H9 (cell line): ENCODE measurements around the gene TCF7L1. TPM values are rescaled to one million over a fixed set of nuclear protein-coding genes. Genes with fewer than 3 reads are reported as not detected.

Experiments used
- DNase-seq: peaks from one replicate; pipeline ENCODE4 v3.0.0-alpha.2; 2017
- H2AFZ ChIP-seq: one replicate; pipeline ENCODE4 v1.6.1; 2013; ENCODE audit warnings: mild to moderate bottlenecking, low read length, control low read depth, moderate library complexity
- H2AK5ac ChIP-seq: 2 replicates; pipeline ENCODE4 v1.6.1; 2013; ENCODE audit warnings: low read length, control low read depth, mixed read lengths; ENCODE audit not compliant: insufficient read length
- H2BK120ac ChIP-seq: one replicate; pipeline ENCODE4 v1.6.1; 2013; ENCODE audit warnings: low read depth, mild to moderate bottlenecking, low read length, control low read depth, inconsistent platforms; ENCODE audit not compliant: poor library complexity, severe bottlenecking
- H2BK12ac ChIP-seq: 2 replicates; pipeline ENCODE4 v1.6.1; 2013; ENCODE audit warnings: low read length, control low read depth, mixed read lengths, low read depth; ENCODE audit not compliant: insufficient read length
- H2BK15ac ChIP-seq: 2 replicates; pipeline ENCODE4 v1.6.1; 2013; ENCODE audit warnings: low read depth, low read length, control low read depth
- H2BK20ac ChIP-seq: one replicate; pipeline ENCODE4 v1.6.1; 2013; ENCODE audit warnings: low read depth, mild to moderate bottlenecking, low read length, control low read depth, inconsistent platforms; ENCODE audit not compliant: poor library complexity, severe bottlenecking
- H2BK5ac ChIP-seq: 2 replicates; pipeline ENCODE4 v1.6.1; 2013; ENCODE audit warnings: low read length, control low read depth, mixed read lengths; ENCODE audit not compliant: insufficient read length
- H3K14ac ChIP-seq: 2 replicates; pipeline ENCODE4 v1.6.1; 2013; ENCODE audit warnings: low read length, control low read depth; ENCODE audit not compliant: insufficient read depth
- H3K18ac ChIP-seq: 2 replicates; pipeline ENCODE4 v1.6.1; 2013; ENCODE audit warnings: low read depth, mild to moderate bottlenecking, mixed read lengths, low read length, control low read depth; ENCODE audit not compliant: insufficient read length
- H3K23ac ChIP-seq: 2 replicates; pipeline ENCODE4 v1.6.1; 2013; ENCODE audit warnings: low read length, control low read depth, mixed read lengths, low read depth; ENCODE audit not compliant: insufficient read length
- H3K23me2 ChIP-seq: 2 replicates; pipeline ENCODE4 v1.6.1; 2013; ENCODE audit warnings: low read depth, mild to moderate bottlenecking, mixed read lengths, low read length, control low read depth; ENCODE audit not compliant: insufficient read length, poor library complexity, severe bottlenecking
- H3K27ac ChIP-seq: 2 replicates; pipeline ENCODE4 v1.5.1; 2013; ENCODE audit warnings: low read length, control low read depth, mixed read lengths, low read depth; ENCODE audit not compliant: insufficient read length
- H3K27me3 ChIP-seq: 2 replicates; pipeline ENCODE4 v1.6.1; 2013; ENCODE audit warnings: low read length, control low read depth, inconsistent platforms; ENCODE audit not compliant: insufficient read depth
- H3K4ac ChIP-seq: 2 replicates; pipeline ENCODE4 v1.6.1; 2013; ENCODE audit warnings: low read depth, mild to moderate bottlenecking, control low read depth, inconsistent platforms, low read length, moderate library complexity
- H3K4me1 ChIP-seq: 2 replicates; pipeline ENCODE4 v1.6.1; 2013; ENCODE audit warnings: low read length, control low read depth, inconsistent platforms; ENCODE audit not compliant: insufficient read depth
- H3K4me2 ChIP-seq: 2 replicates; pipeline ENCODE4 v1.6.1; 2013; ENCODE audit warnings: low read length, control low read depth, mixed read lengths; ENCODE audit not compliant: insufficient read length, insufficient read depth
- H3K56ac ChIP-seq: 2 replicates; pipeline ENCODE4 v1.6.1; 2013; ENCODE audit warnings: low read depth, mild to moderate bottlenecking, mixed read lengths, low read length, control low read depth; ENCODE audit not compliant: insufficient read length
- H3K79me1 ChIP-seq: 2 replicates; pipeline ENCODE4 v1.6.1; 2013; ENCODE audit warnings: low read depth, mild to moderate bottlenecking, moderate library complexity, low read length, control low read depth, inconsistent platforms; ENCODE audit not compliant: insufficient read depth, poor library complexity, severe bottlenecking
- H3K79me2 ChIP-seq: 2 replicates; pipeline ENCODE4 v1.6.1; 2013; ENCODE audit warnings: low read length, control low read depth, inconsistent platforms; ENCODE audit not compliant: insufficient read depth
- H3K9ac ChIP-seq: 2 replicates; pipeline ENCODE4 v1.6.1; 2013; ENCODE audit warnings: low read length, control low read depth, mixed read lengths; ENCODE audit not compliant: insufficient read length; ENCODE audit errors: extremely low read depth
- H3K9me3 ChIP-seq: one replicate; pipeline ENCODE4 v1.6.1; 2013; ENCODE audit warnings: low read depth, low read length, inconsistent platforms; ENCODE audit not compliant: control insufficient read depth
- H3T11ph ChIP-seq: one replicate; pipeline ENCODE4 v1.6.1; 2013; ENCODE audit warnings: mild to moderate bottlenecking, low read length, control low read depth, inconsistent platforms
- H4K20me1 ChIP-seq: one replicate; pipeline ENCODE4 v1.6.1; 2013; ENCODE audit not compliant: control insufficient read depth, insufficient read length, insufficient read depth
- H4K5ac ChIP-seq: 2 replicates; pipeline ENCODE4 v1.6.1; 2013; ENCODE audit warnings: low read depth, mild to moderate bottlenecking, mixed read lengths, low read length, control low read depth; ENCODE audit not compliant: insufficient read length
- H4K8ac ChIP-seq: replicated peaks from 2 replicates; pipeline ENCODE4 v1.6.1; 2013; ENCODE audit warnings: low read length, control low read depth, mixed read lengths, low read depth; ENCODE audit not compliant: insufficient read length
- H4K91ac ChIP-seq: 2 replicates; pipeline ENCODE4 v1.6.1; 2013; ENCODE audit warnings: low read depth, mild to moderate bottlenecking, moderate library complexity, mixed read lengths, low read length, control low read depth; ENCODE audit not compliant: insufficient read length
- H3K27ac Mint-ChIP-seq, 3 experiments: 2 replicates in 2 of 3; 3 replicates in 1 of 3; pipeline ENCODE4 v1.8.0; 2020 to 2021; ENCODE audit warnings: mixed read lengths in 3 of 3, mild to moderate bottlenecking in 1 of 3, moderate library complexity in 1 of 3
- H3K27me3 Mint-ChIP-seq: 2 replicates; pipeline ENCODE4 v1.8.0; 2021; ENCODE audit warnings: low read depth, mild to moderate bottlenecking, moderate library complexity, mixed read lengths
- H3K36me3 Mint-ChIP-seq, 3 experiments: 2 replicates in 2 of 3; 3 replicates in 1 of 3; pipeline ENCODE4 v1.8.0; 2020 to 2021; ENCODE audit warnings: low read depth in 3 of 3, mixed read lengths in 3 of 3; ENCODE audit not compliant: insufficient read depth in 1 of 3
- H3K4me1 Mint-ChIP-seq, 2 experiments: 2 replicates each; pipeline ENCODE4 v1.8.0; 2020; ENCODE audit warnings: mixed read lengths in 2 of 2
- H3K4me3 Mint-ChIP-seq, 2 experiments: 2 replicates in 1 of 2; 3 replicates in 1 of 2; pipeline ENCODE4 v1.8.0; 2020 to 2021; ENCODE audit warnings: mild to moderate bottlenecking in 2 of 2, mixed read lengths in 2 of 2, moderate library complexity in 1 of 2
- H3K9me3 Mint-ChIP-seq, 2 experiments: 2 replicates in 1 of 2; 3 replicates in 1 of 2; pipeline ENCODE4 v1.8.0; 2020; ENCODE audit warnings: mild to moderate bottlenecking in 2 of 2, mixed read lengths in 2 of 2, moderate library complexity in 1 of 2
- CTCF ChIP-seq: fragments of 200-600 bp; sonication (generic); conservative IDR thresholded peaks from 3 replicates; pipeline ENCODE4 v1.8.0; 2021; ENCODE audit warnings: antibody characterized with exemption, mild to moderate bottlenecking
- WGBS: extraction: QIAGEN DNeasy Blood & Tissue Kit; methylation state at CpG from one replicate; pipeline ENCODE4 v1.1.7; 2013; ENCODE audit warnings: missing lambda C conversion rate, low lambda C conversion rate, mixed read lengths; ENCODE audit not compliant: insufficient read length; ENCODE audit errors: extremely low coverage; 5-methylcytosine and 5-hydroxymethylcytosine counted together
- total RNA-seq: library from RNA; stranded (reverse); gene quantifications from 2 replicates; pipeline ENCODE4 v1.2.1, GENCODE V29; 2021

The TCF7L1 gene
- total RNA-seq, 1 experiment from 2014 or later, result 112 TPM

- H2BK15ac ChIP-seq, result peak overlapping the region; percentile 97; the same call in 1 of the 2 replicates
- H2BK5ac ChIP-seq, result no peak overlapping the region
- peak overlapping the region; percentile 0 to 68; a peak in 4 of 5 replicates for H3K4me3 Mint-ChIP-seq
- no CpG with 5 or more reads among the region's 6 CpGs for WGBS
- no peak overlapping the region for H4K8ac ChIP-seq
- H3K4ac ChIP-seq, result no peak overlapping the region
- H3K4me2 ChIP-seq, result peak overlapping the region; percentile 49
- no peaks in the 10 kb centered on the region for H3K27me3 ChIP-seq
- no peak overlapping the region for H3K27ac ChIP-seq
- H3K9me3 Mint-ChIP-seq, result peaks cover 15 to 18% of the 10 kb centered on the region in 2 experiments
- H3K27ac Mint-ChIP-seq, result peak overlapping the region; percentile 41 to 91 (median 79); a peak in 5 of 7 replicates
- H4K91ac ChIP-seq, result no peak overlapping the region
- no peaks in the 10 kb centered on the region for H3K79me2 ChIP-seq
- peak overlapping the region; percentile 84; the same call in 1 of the 2 replicates for H3K14ac ChIP-seq
- no peak for TF ChIP-seq CTCF
- peaks cover 0 to 18% (median 7%) of the 10 kb centered on the region in 3 experiments; a peak in 5 of 7 replicates for H3K36me3 Mint-ChIP-seq
- no peak overlapping the region for H3K9ac ChIP-seq
- H3K23ac ChIP-seq, result no peak overlapping the region
- H3K4me1 ChIP-seq, result peaks cover 4% of the 10 kb centered on the region; the same call in 1 of the 2 replicates
- no peak overlapping the region for H2BK120ac ChIP-seq
- H3K9me3 ChIP-seq, result no peaks in the 10 kb centered on the region
- H3K4me1 Mint-ChIP-seq, result peaks cover 26 to 29% of the 10 kb centered on the region in 2 experiments
- peak overlapping the region; percentile 43 for H3K56ac ChIP-seq
- no peak overlapping the region for H3T11ph ChIP-seq
- H2AK5ac ChIP-seq, result no peak overlapping the region
- H2BK20ac ChIP-seq, result no peak overlapping the region
- H4K20me1 ChIP-seq, result no peaks in the 10 kb centered on the region
- H2BK12ac ChIP-seq, result no peak overlapping the region
- peaks cover 4% of the 10 kb centered on the region for H3K23me2 ChIP-seq
- no peaks in the 10 kb centered on the region for H3K79me1 ChIP-seq
- peak; percentile 44 for DNase-seq
- H3K27me3 Mint-ChIP-seq, result peaks cover 15% of the 10 kb centered on the region
- no peak overlapping the region for H2AFZ ChIP-seq
- no peak overlapping the region for H4K5ac ChIP-seq
- no peak overlapping the region for H3K18ac ChIP-seq
Observed at GRCh38 chr2:85089585-85089984, 43.6 kb upstream of the TCF7L1 start.
